ENCODE data around the gene DET1. TPM values are rescaled to one million over a fixed set of nuclear protein-coding genes. Genes with fewer than 3 reads are reported as not detected.

Gene DET1
- total RNA-seq, 4 donors from 2014 or later = 4.1 to 8.4 (median 6.4) TPM

DNA sequence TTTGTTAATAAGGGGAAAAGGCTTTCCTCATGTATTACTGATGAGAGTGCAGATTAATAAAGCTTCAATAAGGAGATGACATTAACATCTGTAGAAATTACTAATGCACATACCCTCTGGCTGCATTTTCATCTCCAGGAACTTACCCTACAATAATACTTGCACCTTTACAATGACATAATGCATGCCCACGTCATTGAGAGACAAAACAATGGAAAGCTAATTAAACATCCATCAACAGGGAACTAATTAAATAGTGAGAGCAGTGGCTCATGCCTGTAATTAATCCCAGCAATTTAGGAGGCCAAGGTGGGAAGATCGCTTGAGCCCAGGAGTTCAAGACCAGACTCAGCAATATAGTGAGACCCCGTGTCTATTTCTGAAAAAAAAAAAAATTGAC lies 32.8 kb upstream of the DET1 start:
- H3K9me3 ChIP-seq = no peaks in the 10 kb centered on the region
- H3K36me3 ChIP-seq = no peaks in the 10 kb centered on the region
- in situ Hi-C loops (cut with MboI; ENCODE audit: low sequenced_read_pairs in 4 of 4) = no loop called here
- intact Hi-C loops (cut with DNase I; ENCODE audit: low total_unique reads) = no loop called here
- H3K4me3 ChIP-seq = no peak overlapping the region
- no peaks in the 10 kb centered on the region for H3K4me1 ChIP-seq
- H3K27ac ChIP-seq = no peak overlapping the region
- ATAC-seq = no peak
- TF ChIP-seq, protein P1, sequence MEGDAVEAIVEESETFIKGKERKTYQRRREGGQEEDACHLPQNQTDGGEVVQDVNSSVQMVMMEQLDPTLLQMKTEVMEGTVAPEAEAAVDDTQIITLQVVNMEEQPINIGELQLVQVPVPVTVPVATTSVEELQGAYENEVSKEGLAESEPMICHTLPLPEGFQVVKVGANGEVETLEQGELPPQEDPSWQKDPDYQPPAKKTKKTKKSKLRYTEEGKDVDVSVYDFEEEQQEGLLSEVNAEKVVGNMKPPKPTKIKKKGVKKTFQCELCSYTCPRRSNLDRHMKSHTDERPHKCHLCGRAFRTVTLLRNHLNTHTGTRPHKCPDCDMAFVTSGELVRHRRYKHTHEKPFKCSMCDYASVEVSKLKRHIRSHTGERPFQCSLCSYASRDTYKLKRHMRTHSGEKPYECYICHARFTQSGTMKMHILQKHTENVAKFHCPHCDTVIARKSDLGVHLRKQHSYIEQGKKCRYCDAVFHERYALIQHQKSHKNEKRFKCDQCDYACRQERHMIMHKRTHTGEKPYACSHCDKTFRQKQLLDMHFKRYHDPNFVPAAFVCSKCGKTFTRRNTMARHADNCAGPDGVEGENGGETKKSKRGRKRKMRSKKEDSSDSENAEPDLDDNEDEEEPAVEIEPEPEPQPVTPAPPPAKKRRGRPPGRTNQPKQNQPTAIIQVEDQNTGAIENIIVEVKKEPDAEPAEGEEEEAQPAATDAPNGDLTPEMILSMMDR (IDR thresholded peaks at IDR 0.05 in 4 of 5, conservative IDR thresholded peaks at IDR 0.05 in 1 of 5) = no peak
- no peak for TF ChIP-seq POLR2A (IDR thresholded peaks at IDR 0.05)
- H3K27me3 ChIP-seq = no peaks in the 10 kb centered on the region
- DNase-seq = no peak

DNA sequence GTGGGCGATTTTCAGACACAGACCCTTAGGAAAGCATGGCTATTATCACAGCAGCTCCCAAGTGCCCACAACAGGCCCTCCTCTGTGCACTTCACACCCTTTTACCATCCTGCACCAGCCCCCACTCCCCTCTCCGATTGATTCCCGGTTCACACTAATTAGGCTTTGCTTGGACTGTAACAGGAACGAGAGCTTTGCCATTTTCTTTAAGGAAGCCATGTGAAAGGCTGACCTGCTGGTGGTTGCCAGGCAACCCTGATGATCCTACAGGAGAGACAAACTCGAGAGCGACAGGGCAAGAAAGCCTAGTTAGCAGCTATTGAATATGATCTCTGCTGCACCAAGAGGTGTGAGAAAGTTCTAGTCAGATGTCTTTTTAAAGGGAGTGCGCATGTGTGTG lies 28.2 kb upstream of the DET1 start:
- in situ Hi-C loops (cut with MboI; ENCODE audit: low sequenced_read_pairs in 4 of 4) = no loop called here
- intact Hi-C loops (cut with DNase I; ENCODE audit: low total_unique reads) = no loop called here
- no peak for TF ChIP-seq POLR2A (IDR thresholded peaks at IDR 0.05)
- TF ChIP-seq, protein P1 (IDR thresholded peaks at IDR 0.05 in 4 of 5, conservative IDR thresholded peaks at IDR 0.05 in 1 of 5) = no peak
- no peak overlapping the region for H3K27ac ChIP-seq
- ATAC-seq = no peak
- H3K36me3 ChIP-seq = no peaks in the 10 kb centered on the region
- H3K4me1 ChIP-seq = peaks cover 6% of the 10 kb centered on the region in 2 donors
- no peaks in the 10 kb centered on the region for H3K9me3 ChIP-seq
- no peak for DNase-seq
- H3K27me3 ChIP-seq = no peaks in the 10 kb centered on the region
- no peak overlapping the region for H3K4me3 ChIP-seq

DNA sequence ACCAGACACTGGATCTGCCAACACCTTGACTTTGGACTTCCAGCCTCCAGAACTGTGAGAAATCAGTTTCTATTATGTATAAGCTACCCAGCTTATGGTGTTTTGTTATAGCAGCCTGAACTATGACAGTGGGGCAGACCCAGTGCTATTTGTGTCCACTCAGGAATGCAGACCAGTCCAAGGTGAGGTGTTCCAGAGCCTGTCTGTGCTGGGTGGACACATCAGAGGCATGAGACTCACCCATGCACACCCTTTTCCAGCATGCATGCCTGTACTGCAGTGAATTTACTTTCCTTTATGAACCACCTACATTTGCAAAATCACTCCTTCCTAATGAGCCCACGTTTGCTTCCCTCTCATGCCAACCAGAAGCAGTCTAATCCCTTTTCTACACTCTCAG lies 27.6 kb upstream of the DET1 start:
- in situ Hi-C loops (cut with MboI; ENCODE audit: low sequenced_read_pairs in 4 of 4) (no loop called here), intact Hi-C loops (cut with DNase I; ENCODE audit: low total_unique reads) (no loop called here)
- Histone ChIP-seq H3K9me3 (no peaks in the 10 kb centered on the region), H3K27me3 (no peaks in the 10 kb centered on the region), H3K27ac (no peak overlapping the region), H3K4me3 (no peak overlapping the region), H3K4me1 (peaks cover 6% of the 10 kb centered on the region in 2 donors), H3K36me3 (no peaks in the 10 kb centered on the region)
- ATAC-seq = no peak
- no peak for TF ChIP-seq POLR2A (IDR thresholded peaks at IDR 0.05)
- TF ChIP-seq, protein P1 (IDR thresholded peaks at IDR 0.05 in 4 of 5, conservative IDR thresholded peaks at IDR 0.05 in 1 of 5) = no peak
- DNase-seq = no peak

GRCh38 chr15:88571852-88572259 lies 25.4 kb upstream of the DET1 start:
- H3K4me3 ChIP-seq = no peak overlapping the region
- no peaks in the 10 kb centered on the region for H3K9me3 ChIP-seq
- ATAC-seq (no peak), DNase-seq (no peak)
- H3K4me1 ChIP-seq = peaks cover 6% of the 10 kb centered on the region in 2 donors
- H3K36me3 ChIP-seq = no peaks in the 10 kb centered on the region
- no peaks in the 10 kb centered on the region for H3K27me3 ChIP-seq
- intact Hi-C loops (cut with DNase I; ENCODE audit: low total_unique reads) (no loop called here), in situ Hi-C loops (cut with MboI; ENCODE audit: low sequenced_read_pairs in 4 of 4) (no loop called here)
- H3K27ac ChIP-seq = no peak overlapping the region
- TF ChIP-seq, protein P1 (IDR thresholded peaks at IDR 0.05 in 4 of 5, conservative IDR thresholded peaks at IDR 0.05 in 1 of 5) = no peak
- no peak for TF ChIP-seq POLR2A (IDR thresholded peaks at IDR 0.05)

GRCh38 chr15:88571153-88571851 lies 24.8 kb upstream of the DET1 start:
- Histone ChIP-seq H3K4me3 (no peak overlapping the region), H3K27me3 (no peaks in the 10 kb centered on the region), H3K27ac (no peak overlapping the region), H3K9me3 (no peaks in the 10 kb centered on the region), H3K36me3 (no peaks in the 10 kb centered on the region), H3K4me1 (peaks cover 6% of the 10 kb centered on the region in 2 donors)
- in situ Hi-C loops (cut with MboI; ENCODE audit: low sequenced_read_pairs in 4 of 4) = no loop called here
- intact Hi-C loops (cut with DNase I; ENCODE audit: low total_unique reads) = no loop called here
- TF ChIP-seq, protein P1 (IDR thresholded peaks at IDR 0.05 in 4 of 5, conservative IDR thresholded peaks at IDR 0.05 in 1 of 5) = no peak
- no peak for TF ChIP-seq POLR2A (IDR thresholded peaks at IDR 0.05)
- ATAC-seq (peak in 1 of 2 donors; percentile 24), DNase-seq (peak in 1 of 2 donors; percentile 20)

Data from gastrocnemius medialis (tissue), 4 donors.